Measurements from ENCODE around the gene PIMREG.
"Not testable (repeated sequence)": the region's sequence is repeated elsewhere in the genome, so short reads cannot be mapped to it uniquely, and the experiment has no call there.

PIMREG gene

DNA sequence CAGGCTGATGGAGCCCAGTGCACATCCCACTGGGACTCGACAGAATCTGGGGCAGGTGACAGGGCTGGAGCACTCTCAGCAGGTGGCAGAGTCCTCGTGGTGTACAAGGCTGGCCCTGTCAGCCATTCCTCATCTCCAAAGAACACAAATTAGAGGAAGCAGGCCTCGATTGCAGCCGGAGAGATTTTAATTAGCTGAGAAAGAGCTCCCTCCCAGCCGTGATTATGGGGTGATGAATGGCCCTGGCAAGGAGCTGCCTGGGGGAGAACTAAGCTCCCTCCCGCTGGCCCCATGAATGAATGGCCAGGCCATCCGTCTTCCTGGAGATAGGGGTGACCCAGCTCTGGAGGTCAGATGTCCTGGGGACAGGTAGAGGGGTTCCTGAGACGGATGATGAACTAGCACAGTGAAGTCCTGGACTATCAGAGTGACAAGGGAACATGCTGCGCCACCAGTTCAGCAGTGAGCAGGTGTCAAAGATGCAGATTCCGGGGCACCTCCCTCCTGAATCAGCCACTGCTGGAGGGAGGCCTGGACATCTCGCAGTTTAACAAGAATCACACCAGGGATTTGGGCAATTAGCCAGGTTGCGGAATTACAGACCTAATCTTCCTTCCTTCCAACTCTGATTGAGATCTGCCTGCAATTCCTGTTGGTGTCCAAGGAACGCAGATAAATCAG is 35.5 kb downstream of the PIMREG start:
- no peak for DNase-seq (ENCODE audit: low spot score)

- DNase-seq (ENCODE audit: low spot score) = no peak
Measured at GRCh38 chr17:6480303-6480675, 36.0 kb downstream of the PIMREG start.

- DNase-seq (ENCODE audit: low spot score) = no peak
Measured at GRCh38 chr17:6482105-6482455, 37.8 kb downstream of the PIMREG start.

GRCh38 chr17:6482796-6483195 is 38.5 kb downstream of the PIMREG start:
- not testable (repeated sequence) for DNase-seq (ENCODE audit: low spot score)

DNA sequence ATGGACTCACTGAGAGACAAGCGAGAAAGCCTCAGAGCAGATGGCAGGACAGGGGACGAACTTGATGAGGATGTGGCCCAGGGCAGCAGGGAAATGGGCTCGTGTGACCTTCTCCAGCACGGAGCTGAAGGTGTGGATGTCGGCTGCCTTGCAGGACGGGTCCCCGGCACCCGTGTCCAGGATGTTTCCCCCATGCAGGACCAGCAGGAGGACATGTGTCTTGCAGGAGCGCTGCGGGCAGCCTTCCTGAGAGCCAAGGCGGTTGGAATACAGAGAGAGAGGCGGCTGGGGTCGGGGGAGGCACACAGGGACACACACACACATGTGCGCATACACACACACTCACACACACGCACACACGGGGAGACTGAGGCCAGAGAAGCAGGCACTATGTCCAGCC is 39.3 kb downstream of the PIMREG start:
- no peak for DNase-seq (ENCODE audit: low spot score)

DNA sequence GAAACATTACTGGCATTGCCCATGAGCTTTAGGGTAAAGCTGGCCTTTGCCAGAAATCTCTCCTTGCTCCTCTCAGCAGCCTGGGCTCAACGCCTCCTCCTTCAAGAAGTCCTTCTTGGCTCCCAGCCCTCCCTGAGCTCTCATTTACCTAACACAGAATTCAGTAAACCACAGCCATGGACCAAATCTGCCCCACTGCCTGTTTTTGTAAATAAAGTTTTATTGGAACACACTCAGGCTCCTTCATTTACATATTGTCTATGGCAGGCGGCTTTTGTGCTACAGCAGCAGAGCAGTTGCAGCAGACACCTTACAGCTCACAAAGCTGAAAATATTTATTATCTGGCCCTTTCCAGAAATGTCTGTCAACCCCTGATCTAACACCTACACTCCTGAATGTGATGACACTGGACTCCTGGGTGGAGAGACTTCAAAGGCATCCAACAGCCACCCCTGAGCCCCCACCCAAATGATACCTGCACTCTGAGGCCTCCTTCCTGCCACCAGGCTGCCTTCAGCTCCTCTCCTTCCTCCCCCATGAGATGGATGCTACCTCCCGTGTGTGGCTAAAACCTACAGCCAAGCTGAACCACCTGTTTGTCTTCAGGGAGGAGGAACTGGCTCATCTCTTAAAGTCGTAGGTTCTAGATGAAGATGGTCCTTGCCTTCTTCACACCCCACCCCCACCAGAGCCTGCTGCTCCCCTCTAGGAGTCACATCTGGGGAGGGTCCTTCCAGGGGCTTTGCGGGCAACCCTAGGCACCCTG is 41.6 kb downstream of the PIMREG start:
- no peak for DNase-seq (ENCODE audit: low spot score)

DNA sequence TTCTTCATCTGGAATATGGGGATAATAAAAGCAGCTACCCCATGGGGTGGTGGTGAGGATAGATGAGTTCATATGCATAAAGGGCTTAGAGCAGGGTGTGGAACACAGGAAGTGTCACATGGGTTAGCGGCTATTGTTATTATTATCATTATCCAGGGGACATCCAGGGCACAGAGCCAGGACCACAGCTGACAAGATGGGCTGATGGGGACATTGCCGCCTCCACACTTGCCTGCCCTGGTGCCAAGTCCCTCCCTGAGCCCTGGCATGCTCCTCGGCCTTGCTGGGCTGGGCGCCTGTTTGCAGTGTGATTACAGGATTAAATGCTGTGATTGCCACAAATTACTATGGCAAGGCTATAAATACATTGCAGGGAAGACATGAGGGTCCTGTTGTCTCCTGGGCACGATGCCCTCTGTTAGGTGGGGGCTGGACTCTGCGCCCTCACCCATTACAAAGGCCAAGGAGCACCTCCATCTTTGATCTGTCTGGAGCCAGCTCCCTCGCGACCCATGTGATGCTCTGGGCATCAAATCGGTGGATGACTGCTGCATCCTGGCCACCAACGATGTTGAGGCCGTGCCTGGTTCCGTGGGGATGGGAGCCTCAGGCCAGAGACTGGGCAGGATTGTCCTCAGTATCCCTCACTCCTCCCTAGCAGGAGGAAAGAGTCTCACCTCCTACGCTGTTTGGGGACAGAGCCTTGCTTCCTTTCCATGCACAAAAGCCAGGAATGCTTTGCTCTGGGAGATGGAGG is 43.2 kb downstream of the PIMREG start:
- DNase-seq (ENCODE audit: low spot score) = no peak

GRCh38 chr17:6488008-6488539 is 43.8 kb downstream of the PIMREG start:
- DNase-seq (ENCODE audit: low spot score) = no peak

DNA sequence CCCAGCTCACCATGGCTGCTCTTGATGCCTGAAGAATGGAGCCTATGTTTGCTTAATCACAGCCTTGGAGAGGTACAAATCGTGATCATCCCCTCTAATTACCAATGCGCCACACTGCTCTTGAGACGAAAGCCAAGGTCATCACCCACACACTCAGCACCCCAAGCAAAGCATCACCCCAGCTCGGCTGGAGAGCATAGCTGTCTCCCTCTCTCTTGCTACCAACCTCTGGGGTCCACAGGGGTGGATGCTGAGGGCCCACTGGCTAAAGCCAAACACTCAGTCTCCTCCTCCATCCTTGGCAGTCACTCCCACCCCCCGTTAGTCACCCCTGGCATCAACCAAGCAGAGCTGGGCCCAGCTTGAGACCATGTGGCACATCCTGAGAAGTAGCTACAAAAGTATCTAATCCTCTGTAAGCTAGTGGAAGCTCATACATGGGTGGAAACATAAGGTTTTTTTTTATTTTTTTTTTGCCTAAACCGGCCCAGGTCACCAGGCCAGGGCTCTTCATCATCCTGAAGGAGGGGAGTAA is 44.8 kb downstream of the PIMREG start:
- DNase-seq (ENCODE audit: low spot score) = no peak

DNA sequence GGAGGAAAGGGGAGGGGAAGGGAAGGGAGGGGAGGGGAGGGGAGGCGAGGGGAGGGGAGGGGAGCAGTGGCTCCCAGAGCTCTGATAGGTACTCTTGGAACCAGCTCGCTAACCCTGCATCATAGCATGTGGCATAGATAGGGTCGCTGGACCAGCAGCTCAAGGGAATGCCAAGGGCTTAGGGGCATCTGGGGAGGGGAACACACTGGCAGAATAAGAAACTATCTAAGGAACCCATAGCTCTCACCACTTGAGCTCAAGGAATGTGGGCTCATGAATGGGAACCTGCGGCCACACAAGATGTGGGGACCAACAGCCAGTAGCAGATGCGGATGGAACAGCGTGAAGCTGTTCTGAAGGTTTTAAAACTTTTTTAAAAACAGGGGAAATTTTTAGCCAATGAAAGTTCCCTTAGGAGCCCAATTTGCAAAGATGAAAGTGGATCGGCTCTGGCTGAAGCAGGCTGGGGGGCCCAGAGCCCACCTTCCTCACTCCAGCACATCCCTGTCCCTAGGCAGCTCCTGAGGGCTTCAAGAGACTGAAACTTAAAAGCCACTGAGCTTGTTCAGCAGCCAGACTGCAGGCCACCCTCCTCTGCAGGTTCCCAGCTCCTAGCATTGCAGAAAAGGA is 46.9 kb downstream of the PIMREG start:
- no peak for DNase-seq (ENCODE audit: low spot score)

DNA sequence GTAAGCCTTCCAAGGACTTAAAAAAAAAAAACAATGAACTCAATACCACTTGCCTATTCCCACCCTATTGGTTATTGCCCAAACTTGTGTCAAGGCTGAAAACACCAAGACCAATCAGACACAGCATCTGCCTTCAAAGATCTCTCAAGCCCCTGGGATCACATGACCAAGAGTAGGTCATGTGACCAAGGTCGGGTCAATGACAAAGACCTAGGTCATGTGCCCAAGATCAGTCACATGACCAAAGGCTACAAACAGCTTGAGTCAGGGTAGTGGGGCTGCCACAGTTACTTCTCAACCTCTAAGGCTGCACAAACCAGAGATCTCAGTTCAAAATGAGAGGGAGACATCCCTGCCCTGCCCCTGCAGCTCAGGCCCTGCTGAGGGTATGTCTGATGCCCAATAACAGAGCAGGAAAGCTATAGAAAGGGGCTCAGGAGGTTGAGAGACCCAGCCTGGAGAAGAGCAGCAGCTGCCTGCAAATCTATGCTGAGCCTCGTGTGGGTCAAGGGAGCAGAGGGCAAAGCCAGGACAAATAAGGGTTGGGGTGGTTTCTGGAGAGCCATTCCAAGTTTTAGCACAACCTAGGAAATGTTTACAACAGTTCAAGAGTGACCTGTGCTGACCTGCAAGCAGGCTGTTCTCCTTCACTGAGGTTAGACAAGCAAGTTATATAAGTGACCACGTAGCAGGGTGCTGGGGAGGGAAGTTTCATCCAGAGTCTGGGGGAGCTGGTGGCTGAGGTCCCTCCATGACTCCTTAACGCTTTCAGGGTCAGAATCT is 48.8 kb downstream of the PIMREG start:
- no peak for DNase-seq (ENCODE audit: low spot score)

DNA sequence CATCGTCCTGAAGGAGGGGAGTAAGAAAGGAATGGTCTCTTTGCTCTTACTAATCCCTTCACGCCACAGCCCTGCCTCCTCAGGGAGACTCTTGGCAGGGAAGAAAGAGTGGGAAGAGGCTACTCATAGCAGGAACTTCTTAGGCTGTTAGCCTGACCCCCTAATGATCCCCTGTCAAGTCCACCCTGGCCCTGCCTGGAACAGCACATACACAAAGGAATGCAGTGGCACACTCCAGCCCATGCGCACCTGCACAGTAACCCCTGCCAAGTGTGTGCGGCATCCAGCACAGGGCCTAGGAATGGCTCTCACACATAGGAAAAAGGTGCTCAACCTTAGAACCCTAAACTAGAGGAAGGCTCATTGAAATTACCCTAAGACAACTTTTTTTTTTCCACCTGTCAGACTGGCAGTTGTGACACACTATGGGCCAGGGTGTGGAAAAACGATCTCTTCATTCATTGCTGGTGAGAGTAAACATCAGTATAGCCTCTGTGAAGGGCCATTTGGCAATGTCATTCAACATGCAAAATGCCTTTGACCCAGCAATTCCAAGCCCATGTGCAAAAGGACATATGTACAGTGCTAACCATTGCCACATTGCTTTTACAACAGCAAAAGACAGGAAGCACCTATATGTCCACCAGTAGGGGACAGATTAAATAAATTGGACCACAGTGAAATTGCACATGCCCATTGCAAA is 50.1 kb downstream of the PIMREG start:
- DNase-seq (ENCODE audit: low spot score) = no peak

GRCh38 chr17:6495450-6496115 is 51.3 kb downstream of the PIMREG start:
- no peak for DNase-seq (ENCODE audit: low spot score)

DNA sequence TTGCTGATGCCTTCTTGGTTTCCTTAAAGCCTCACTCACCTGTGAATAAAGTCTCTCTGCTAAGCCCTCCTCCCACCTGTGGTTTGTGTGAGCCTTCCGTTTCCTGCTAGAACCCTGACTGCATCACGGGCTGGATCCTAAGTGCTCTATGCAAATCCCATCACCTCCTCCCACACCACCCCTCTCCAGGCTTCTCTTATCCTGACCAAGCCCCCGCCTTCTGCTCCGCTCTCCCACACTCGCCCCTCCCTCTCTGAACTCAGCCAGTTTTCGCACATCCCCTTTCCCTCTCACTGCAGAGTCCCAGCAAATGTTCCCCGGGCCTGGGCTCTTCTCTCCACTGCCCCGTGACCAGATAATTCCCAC is 51.8 kb downstream of the PIMREG start:
- no peak for DNase-seq (ENCODE audit: low spot score)

- DNase-seq (ENCODE audit: low spot score) = no peak
Measured at GRCh38 chr17:6496640-6497441, 52.6 kb downstream of the PIMREG start.

DNA sequence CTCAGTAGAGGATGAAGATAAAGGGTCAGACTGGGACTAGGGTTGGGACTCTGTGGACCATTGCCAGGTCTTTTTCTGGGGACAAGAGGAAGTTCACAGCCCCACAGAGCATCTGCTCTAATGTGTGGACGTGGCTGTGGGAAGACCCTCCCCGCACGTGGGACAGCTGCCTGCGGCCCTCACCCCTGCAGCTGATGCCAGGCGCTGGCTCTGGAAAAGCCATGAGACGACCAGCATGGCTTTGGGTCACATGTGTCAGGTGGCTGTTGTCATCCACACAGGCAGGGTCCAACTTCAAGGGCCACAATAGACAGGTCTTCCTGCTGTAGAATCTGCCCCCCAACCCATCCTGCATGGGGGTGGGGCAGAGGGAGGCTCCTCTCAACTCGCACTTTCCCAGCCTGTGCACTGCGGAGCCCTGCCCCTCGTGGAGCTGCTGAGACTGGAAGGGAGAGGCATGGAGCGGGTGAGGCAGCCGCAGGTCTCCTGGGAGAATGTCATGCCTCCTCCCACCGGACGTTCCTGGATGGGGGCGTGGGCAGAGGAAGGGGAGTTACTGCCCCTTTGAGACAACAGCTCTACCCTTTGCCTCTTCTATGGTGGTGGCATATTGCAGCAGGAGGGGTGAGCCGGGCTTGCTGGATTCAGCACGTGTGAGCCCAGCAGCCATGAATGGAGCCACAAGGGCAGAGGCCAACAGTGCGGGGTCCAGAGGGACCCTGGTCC is 53.4 kb downstream of the PIMREG start:
- no peak for DNase-seq (ENCODE audit: low spot score)

- no peak for DNase-seq (ENCODE audit: low spot score)
Measured at GRCh38 chr17:6498356-6498755, 54.1 kb downstream of the PIMREG start.

DNA sequence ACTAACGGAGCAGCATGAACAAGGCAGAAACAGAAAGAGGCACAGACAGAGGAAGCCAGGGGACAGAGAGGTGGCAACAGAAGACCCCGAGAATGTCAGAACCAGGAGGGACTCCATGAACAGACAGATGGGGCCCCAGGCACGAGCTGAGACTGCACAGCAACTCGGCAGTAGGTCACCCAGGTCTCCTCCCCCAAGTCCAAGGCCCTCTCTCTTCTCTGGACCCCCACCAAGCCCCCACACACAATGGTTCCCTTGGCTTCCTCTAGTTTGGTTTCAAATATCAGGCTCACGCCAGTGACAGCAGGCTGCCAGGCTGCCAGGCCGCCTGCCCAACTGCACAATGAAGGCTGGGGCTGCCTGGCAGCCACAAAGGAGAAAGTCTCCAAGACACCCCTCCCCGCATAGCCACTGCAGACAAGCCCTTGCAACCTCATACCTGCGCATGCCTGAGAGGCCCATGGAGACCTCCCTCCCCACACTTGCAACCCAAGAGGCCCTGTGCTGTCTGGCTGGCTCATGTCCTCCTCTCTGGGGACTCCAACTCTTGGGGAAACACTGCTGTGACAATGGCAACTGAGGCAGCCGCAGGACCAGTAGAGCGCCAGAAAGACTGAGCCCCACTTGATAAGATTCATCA is 54.8 kb downstream of the PIMREG start:
- no peak for DNase-seq (ENCODE audit: low spot score)

Data from LoVo (cell line).